IPS DF 6.9 (cell line): ENCODE results near the gene KMT2A.

ENCODE experiments used
- DNase-seq: peaks from one replicate; pipeline ENCODE4 v3.0.0-alpha.2; 2013; ENCODE audit warnings: low read depth, low spot score
- H3K27ac ChIP-seq: one replicate; pipeline ENCODE4 v1.5.1; 2013; ENCODE audit warnings: low read length, control low read depth
- H3K27me3 ChIP-seq: 2 replicates; pipeline ENCODE4 v1.6.1; 2013; ENCODE audit warnings: mild to moderate bottlenecking, low read length; ENCODE audit not compliant: control insufficient read depth, insufficient read depth
- H3K36me3 ChIP-seq: 2 replicates; pipeline ENCODE4 v1.6.1; 2013; ENCODE audit warnings: low read length; ENCODE audit not compliant: control insufficient read depth, insufficient read depth
- H3K4me1 ChIP-seq: 2 replicates; pipeline ENCODE4 v1.6.1; 2013; ENCODE audit warnings: low read length; ENCODE audit not compliant: control insufficient read depth, insufficient read depth
- H3K4me3 ChIP-seq: 2 replicates; pipeline ENCODE4 v1.5.1; 2013; ENCODE audit warnings: mild to moderate bottlenecking, low read length
- H3K9me3 ChIP-seq: 2 replicates; pipeline ENCODE4 v1.6.1; 2013; ENCODE audit warnings: low read length, inconsistent platforms; ENCODE audit not compliant: control insufficient read depth, insufficient read depth
- WGBS: extraction: QIAGEN DNeasy Blood & Tissue Kit; methylation state at CpG from one replicate; pipeline ENCODE4 v1.1.7; 2013; ENCODE audit warnings: mixed read lengths, missing lambda C conversion rate; ENCODE audit not compliant: insufficient read length, insufficient coverage; 5-methylcytosine and 5-hydroxymethylcytosine counted together

Gene KMT2A

DNA sequence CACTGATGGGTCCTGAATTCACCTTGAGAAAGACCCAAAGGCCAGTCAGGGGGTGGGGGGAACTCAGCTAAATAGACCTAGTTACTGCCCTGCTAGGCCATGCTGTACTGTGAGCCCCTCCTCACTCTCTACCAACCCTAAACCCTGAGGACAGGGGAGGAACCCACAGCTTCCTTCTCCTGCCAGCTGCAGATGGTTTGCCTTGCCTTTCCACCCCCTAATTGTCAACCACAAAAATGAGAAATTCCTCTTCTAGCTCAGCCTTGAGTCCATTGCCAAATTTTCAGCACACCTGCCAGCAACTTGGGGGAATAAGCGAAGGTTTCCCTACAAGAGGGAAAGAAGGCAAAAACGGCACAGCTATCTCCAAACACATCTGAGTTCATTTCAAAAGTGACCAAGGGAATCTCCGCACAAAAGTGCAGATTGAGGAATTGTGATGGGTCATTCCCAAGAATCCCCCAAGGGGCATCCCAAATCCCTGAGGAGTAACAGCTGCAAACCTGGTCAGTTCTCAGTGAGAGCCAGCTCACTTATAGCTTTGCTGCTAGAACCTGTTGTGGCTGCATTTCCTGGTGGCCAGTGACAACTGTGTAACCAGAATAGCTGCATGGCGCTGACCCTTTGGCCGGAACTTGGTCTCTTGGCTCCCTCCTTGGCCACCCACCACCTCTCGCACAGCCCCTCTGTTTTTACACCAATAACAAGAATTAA lies 88.6 kb downstream of the KMT2A start:
- no peak for DNase-seq
- Histone ChIP-seq H3K36me3 (peaks cover 20% of the 10 kb centered on the region), H3K27me3 (no peaks in the 10 kb centered on the region), H3K4me1 (peaks cover 2% of the 10 kb centered on the region; the same call in 1 of the 2 replicates), H3K27ac (no peak overlapping the region), H3K4me3 (no peak overlapping the region), H3K9me3 (no peaks in the 10 kb centered on the region)
- WGBS, result no CpG with 5 or more reads among the region's 6 CpGs

DNA sequence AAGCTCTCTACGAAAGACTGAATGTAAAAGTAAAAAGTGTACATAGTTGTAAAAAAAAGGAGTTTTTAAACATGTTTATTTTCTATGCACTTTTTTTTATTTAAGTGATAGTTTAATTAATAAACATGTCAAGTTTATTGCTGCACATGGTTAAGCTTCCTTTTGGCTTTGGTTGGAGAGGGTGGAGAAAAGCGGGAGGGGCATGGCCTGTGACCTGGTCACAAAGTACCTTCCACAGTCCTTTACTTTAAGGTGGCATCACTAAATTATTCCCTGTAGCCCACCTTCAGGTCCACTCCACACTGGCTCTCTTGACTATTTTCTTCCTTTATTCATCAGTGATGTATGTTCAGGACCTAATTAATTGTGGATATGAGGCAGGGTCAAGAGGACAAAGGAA lies 90.4 kb downstream of the KMT2A start:
- Histone ChIP-seq H3K9me3 (no peaks in the 10 kb centered on the region), H3K4me3 (no peak overlapping the region), H3K27me3 (no peaks in the 10 kb centered on the region), H3K4me1 (peaks cover 2% of the 10 kb centered on the region; the same call in 1 of the 2 replicates), H3K27ac (no peak overlapping the region), H3K36me3 (peaks cover 12% of the 10 kb centered on the region)
- WGBS, result no CpG with 5 or more reads among the region's 2 CpGs
- no peak for DNase-seq

DNA sequence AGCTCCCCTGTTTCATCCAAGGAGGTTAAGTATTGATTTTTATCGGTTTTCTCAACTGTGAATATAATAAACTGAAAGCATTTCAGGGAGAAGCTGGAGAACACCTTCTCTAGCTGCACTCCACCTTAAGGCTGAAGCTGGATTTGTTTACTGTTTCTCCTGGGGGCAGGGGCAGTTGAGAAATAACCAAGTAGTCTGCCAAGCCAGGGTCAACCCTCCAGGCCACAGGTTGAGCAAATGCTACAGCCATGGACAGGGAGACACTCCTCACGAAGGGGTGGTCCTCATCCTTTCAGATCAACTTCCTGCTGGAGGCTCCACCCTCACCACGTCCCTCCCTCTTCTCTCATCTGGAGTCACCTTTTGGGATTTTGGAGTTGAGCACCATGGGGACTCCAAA lies 90.8 kb downstream of the KMT2A start, which contains the start of gene TTC36:
Gene TTC36 (plus strand): TSS at position 366 of the 400 bp plus-strand sequence. CDS start 21 bp downstream, at position 387.
- H3K27me3 ChIP-seq, result no peaks in the 10 kb centered on the region
- DNase-seq, result no peak
- H3K4me1 ChIP-seq, result peaks cover 3% of the 10 kb centered on the region
- no peak within 1 kb of the TSS for H3K4me3 ChIP-seq
- WGBS, result no CpG with 5 or more reads among the region's 3 CpGs
- H3K36me3 ChIP-seq, result peaks cover 8% of the 10 kb centered on the region
- H3K9me3 ChIP-seq, result no peaks in the 10 kb centered on the region
- H3K27ac ChIP-seq, result no peak within 1 kb of the TSS

GRCh38 chr11:118528511-118528910 lies 92.2 kb downstream of the KMT2A start:
- Histone ChIP-seq H3K27ac (no peak overlapping the region), H3K4me3 (no peak overlapping the region), H3K4me1 (peaks cover 3% of the 10 kb centered on the region), H3K36me3 (peaks cover 7% of the 10 kb centered on the region), H3K27me3 (no peaks in the 10 kb centered on the region), H3K9me3 (no peaks in the 10 kb centered on the region)
- no CpG with 5 or more reads among the region's 6 CpGs for WGBS
- DNase-seq, result no peak

- Histone ChIP-seq H3K9me3 (no peaks in the 10 kb centered on the region), H3K27me3 (no peaks in the 10 kb centered on the region), H3K4me3 (no peak overlapping the region), H3K36me3 (peaks cover 5% of the 10 kb centered on the region; the same call in 1 of the 2 replicates), H3K27ac (no peak overlapping the region), H3K4me1 (peaks cover 3% of the 10 kb centered on the region)
- WGBS, result no CpG with 5 or more reads among the region's 5 CpGs
- no peak for DNase-seq
Measured at GRCh38 chr11:118529584-118530175, 93.4 kb downstream of the KMT2A start.

DNA sequence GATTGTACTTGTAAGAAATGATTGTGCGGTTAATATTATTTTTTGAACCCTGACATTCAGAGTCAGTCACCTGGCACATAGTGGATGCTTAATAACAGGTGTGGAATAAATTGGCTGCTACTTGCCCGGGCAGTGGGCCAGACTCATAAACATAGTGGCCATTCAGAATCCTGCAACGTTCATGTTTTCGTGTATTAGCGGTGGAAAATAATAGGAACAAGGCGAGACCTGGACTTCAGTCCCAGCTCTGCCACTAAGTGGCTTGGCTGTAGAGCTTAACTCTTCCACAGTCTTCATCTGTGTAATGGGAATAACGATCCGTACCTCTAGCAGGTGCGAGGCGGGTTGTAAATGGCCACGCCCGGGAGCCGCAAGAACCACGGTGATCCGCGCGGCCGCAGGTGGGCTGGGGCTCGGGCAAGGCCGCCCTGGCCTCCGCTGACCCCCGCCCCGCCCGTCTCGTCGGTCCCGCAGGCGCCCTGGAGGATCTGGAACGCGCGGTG lies 93.9 kb downstream of the KMT2A start:
- Histone ChIP-seq H3K4me1 (peaks cover 3% of the 10 kb centered on the region), H3K27me3 (no peaks in the 10 kb centered on the region), H3K4me3 (peak overlapping the region; percentile 63), H3K9me3 (no peaks in the 10 kb centered on the region), H3K36me3 (no peaks in the 10 kb centered on the region; the same call in 1 of the 2 replicates), H3K27ac (no peak overlapping the region)
- DNase-seq, result no peak
- WGBS, result no CpG with 5 or more reads among the region's 31 CpGs

DNA sequence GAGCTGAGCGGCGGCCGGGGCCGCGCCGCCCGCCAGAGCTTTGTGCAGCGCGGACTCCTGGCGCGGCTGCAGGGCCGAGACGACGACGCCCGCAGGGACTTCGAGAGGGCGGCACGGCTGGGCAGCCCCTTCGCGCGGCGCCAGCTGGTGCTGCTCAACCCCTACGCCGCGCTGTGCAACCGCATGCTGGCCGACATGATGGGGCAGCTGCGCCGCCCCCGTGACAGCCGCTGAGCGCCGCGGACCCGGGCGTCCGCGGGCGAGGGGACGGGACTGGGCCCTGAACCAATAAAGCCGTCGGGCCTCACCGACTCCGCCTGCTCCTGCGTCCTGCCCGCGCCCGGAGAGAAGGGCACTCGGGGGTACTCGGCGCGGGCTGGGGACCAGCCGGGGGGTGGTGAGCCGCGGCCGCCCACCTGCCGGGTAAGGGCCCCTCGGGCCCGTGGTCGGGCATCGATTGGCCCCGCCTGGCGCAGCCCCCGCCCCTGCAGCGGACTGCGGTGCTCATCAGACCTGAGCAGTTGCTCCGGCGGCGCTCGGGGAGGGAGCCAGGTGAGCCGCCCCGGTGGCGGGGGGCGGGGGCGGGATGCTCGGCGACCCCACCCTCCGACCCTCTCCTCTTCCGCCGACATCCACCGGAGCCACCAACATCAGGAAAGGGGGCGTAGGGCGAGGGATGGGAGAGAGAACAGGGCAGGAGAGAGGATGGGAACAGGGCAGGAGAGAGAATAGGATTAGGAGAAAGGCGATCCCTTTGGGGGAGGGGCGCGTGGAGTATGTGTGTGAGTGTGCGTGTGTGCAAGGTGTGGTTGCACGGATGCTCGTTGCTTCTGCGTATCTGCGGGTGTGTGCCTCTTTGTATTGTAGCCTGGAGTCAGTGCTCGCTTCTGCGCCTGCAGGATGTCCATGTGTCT lies 94.6 kb downstream of the KMT2A start, which contains the start of gene TMEM25:
Gene TMEM25 (plus strand): TSS at position 510 of the 914 bp plus-strand sequence. CDS start 610 bp downstream, outside the sequence.
- no peak for DNase-seq
- peak within 1 kb of the TSS; percentile 63 for H3K4me3 ChIP-seq

DNA sequence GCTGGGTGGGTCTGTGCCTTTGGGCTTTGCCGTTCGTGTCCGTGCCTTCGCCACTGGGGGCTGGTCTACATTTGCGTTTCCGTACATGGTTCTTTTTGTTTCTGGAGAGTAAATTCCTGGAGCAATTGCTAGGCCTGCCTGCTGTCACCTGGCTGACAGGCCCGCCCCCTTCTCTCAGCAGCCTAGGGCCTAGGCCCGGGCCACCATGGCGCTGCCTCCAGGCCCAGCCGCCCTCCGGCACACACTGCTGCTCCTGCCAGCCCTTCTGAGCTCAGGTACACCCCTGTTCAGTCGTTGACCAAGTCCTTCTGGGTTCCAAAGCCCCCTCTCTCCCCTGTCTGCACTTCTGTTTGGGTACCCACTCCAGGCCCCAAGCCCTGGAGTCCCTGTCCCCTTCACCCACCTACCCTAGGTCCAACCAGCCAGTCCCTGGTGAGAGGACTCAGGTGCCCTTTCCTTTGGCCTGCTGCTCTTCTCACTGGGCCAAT lies 95.3 kb downstream of the KMT2A start:
- Histone ChIP-seq H3K36me3 (no peaks in the 10 kb centered on the region; the same call in 1 of the 2 replicates), H3K27ac (no peak overlapping the region), H3K27me3 (no peaks in the 10 kb centered on the region), H3K4me3 (peak overlapping the region; percentile 63; the same call in 1 of the 2 replicates), H3K9me3 (no peaks in the 10 kb centered on the region), H3K4me1 (peaks cover 3% of the 10 kb centered on the region)
- no peak for DNase-seq
- WGBS, result no CpG with 5 or more reads among the region's 12 CpGs

More for the DNA sequence above, 94.6 kb downstream of the KMT2A start, which contains the start of gene TMEM25:
- Histone ChIP-seq H3K27me3 (no peaks in the 10 kb centered on the region), H3K9me3 (no peaks in the 10 kb centered on the region), H3K36me3 (no peaks in the 10 kb centered on the region; the same call in 1 of the 2 replicates), H3K27ac (no peak within 1 kb of the TSS), H3K4me1 (peaks cover 3% of the 10 kb centered on the region)
- no CpG with 5 or more reads among the region's 94 CpGs for WGBS

DNA sequence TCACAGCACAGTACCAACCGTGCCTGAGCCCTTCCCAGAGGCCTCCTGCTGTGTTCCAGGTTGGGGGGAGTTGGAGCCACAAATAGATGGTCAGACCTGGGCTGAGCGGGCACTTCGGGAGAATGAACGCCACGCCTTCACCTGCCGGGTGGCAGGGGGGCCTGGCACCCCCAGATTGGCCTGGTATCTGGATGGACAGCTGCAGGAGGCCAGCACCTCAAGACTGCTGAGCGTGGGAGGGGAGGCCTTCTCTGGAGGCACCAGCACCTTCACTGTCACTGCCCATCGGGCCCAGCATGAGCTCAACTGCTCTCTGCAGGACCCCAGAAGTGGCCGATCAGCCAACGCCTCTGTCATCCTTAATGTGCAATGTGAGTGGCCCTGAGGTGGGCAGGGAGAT lies 95.8 kb downstream of the KMT2A start:
- no peak for DNase-seq
- Histone ChIP-seq H3K27ac (no peak overlapping the region), H3K4me3 (no peak overlapping the region)

More for the DNA sequence above, 95.8 kb downstream of the KMT2A start:
- H3K4me1 ChIP-seq, result peaks cover 3% of the 10 kb centered on the region
- H3K36me3 ChIP-seq, result no peaks in the 10 kb centered on the region; the same call in 1 of the 2 replicates
- H3K27me3 ChIP-seq, result no peaks in the 10 kb centered on the region
- H3K9me3 ChIP-seq, result no peaks in the 10 kb centered on the region
- WGBS, result no CpG with 5 or more reads among the region's 10 CpGs
